Tibial artery (tissue), 4 donors: Measurements from ENCODE around the gene RBM24.

Source experiments
- DNase-seq, 2 donors: peaks; one replicate each; pipeline ENCODE4 v3.0.0-alpha.2; 2019
- H3K27ac ChIP-seq, 2 donors: fragments of 200-600 bp; sonication (generic) in 1 of 2; 1 replicate in 1 of 2; 2 replicates in 1 of 2; pipeline ENCODE4 v1.5.1; 2018 to 2019; ENCODE audit warnings: mild to moderate bottlenecking in 1 of 2
- H3K27me3 ChIP-seq, 2 donors: fragments of 200-600 bp; sonication (generic) in 1 of 2; one replicate each; pipeline versions ENCODE4 v1.5.1 to v1.6.0; 2016 to 2019
- H3K36me3 ChIP-seq, 3 donors: fragments of 200-600 bp; sonication (generic) in 2 of 3; one replicate each; pipeline ENCODE4 v1.5.1; 2016 to 2019; ENCODE audit warnings: mild to moderate bottlenecking in 2 of 3
- H3K4me1 ChIP-seq, 4 donors: fragments of 200-600 bp; sonication (generic) in 2 of 4; 1 replicate in 3 of 4; 2 replicates in 1 of 4; pipeline ENCODE4 v1.5.1; 2016 to 2019
- H3K4me3 ChIP-seq, 2 donors: fragments of 200-600 bp; sonication (generic) in 1 of 2; 1 replicate in 1 of 2; 2 replicates in 1 of 2; pipeline ENCODE4 v1.5.1; 2018 to 2019; ENCODE audit warnings: mild to moderate bottlenecking in 2 of 2
- H3K9me3 ChIP-seq, 3 donors: fragments of 200-600 bp; sonication (generic) in 1 of 3; one replicate each; pipeline ENCODE4 v1.5.1; 2016 to 2019
- intact Hi-C: fragments of 100-400 bp; cut with DNase I; formaldehyde crosslinking; loops from one replicate; pipeline ENCODE4 v1.15.0; 2023; ENCODE audit warnings: low total_unique reads
- TF ChIP-seq, protein P1 (sequence below), 2 experiments: fragments of 200-600 bp in 1 of 2; fragments of 450-650 bp in 1 of 2; IDR thresholded peaks; one replicate each; pipeline ENCODE4 v1.5.1; 2017 to 2019; ENCODE audit warnings: antibody characterized with exemption in 2 of 2, mild to moderate bottlenecking in 1 of 2, moderate library complexity in 1 of 2

The RBM24 gene

DNA sequence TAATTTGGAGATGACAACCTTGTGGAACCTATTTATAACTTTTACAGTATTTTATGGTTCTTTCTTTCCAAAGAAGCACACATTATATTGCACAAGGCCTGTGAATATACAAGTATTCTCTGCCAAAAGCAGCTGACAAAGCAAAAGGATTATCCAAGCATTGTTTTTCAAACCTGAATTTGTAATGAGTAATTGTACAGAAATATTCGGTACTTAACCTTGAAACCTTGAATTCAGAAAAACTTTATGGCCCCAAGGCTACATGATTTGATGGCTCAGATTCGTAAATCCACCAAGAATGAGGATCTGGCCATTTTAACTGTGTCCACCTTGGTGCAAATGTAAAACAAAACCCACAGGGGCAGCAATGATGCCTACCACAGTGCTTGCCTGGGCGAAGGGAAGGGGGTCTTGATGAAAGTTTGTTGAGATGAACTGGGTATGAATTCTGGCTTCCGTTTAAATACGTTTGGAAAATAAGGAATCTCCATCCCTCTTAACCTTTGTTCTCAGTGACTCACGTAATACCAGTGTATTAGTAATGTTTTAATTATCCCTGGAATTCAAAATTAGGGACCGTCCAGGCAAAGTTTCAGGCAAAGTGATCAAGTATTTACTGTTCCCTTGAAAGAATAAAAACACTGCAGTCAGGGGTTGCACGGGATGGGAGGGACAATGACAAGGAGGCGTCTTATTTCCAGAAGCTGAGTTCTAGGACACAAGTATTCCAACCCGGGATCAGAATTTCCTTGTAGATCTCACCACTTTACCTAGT lies 2.7 kb upstream of the RBM24 start:
- peaks cover 0 to 29% (median 2%) of the 10 kb centered on the region in 4 donors for H3K4me1 ChIP-seq
- H3K36me3 ChIP-seq, result no peaks in the 10 kb centered on the region
- TF ChIP-seq, protein P1, sequence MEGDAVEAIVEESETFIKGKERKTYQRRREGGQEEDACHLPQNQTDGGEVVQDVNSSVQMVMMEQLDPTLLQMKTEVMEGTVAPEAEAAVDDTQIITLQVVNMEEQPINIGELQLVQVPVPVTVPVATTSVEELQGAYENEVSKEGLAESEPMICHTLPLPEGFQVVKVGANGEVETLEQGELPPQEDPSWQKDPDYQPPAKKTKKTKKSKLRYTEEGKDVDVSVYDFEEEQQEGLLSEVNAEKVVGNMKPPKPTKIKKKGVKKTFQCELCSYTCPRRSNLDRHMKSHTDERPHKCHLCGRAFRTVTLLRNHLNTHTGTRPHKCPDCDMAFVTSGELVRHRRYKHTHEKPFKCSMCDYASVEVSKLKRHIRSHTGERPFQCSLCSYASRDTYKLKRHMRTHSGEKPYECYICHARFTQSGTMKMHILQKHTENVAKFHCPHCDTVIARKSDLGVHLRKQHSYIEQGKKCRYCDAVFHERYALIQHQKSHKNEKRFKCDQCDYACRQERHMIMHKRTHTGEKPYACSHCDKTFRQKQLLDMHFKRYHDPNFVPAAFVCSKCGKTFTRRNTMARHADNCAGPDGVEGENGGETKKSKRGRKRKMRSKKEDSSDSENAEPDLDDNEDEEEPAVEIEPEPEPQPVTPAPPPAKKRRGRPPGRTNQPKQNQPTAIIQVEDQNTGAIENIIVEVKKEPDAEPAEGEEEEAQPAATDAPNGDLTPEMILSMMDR (IDR thresholded peaks at IDR 0.05), result no peak
- peak overlapping the region; percentile 46 to 92 for H3K27ac ChIP-seq
- no peak for DNase-seq
- H3K9me3 ChIP-seq, result no peaks in the 10 kb centered on the region
- intact Hi-C loops, result no loop called here
- no peak overlapping the region for H3K4me3 ChIP-seq
- no peaks in the 10 kb centered on the region for H3K27me3 ChIP-seq

DNA sequence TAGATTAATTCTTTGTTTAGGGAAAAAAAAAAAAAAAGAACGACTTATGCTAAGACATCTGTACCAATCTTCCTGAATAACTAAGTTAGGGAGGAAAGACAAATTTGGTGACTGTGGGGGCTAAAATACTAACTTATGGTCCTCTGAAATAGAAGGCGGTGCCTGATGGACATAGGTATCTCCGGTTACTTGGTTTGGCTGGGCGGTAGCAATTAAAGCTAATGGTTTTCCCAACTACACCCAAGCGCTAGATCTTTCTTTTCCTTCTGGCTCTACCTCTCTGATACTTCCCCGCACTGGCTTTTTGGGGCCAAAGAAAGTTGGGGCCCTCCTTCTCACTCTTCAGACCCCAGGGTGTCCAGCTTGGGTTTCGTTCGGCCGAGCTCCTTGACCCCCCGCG lies 1.0 kb upstream of the RBM24 start:
- Histone ChIP-seq H3K27me3 (no peaks in the 10 kb centered on the region), H3K4me3 (peak overlapping the region; percentile 82 to 94), H3K27ac (peak overlapping the region; percentile 84 to 92), H3K4me1 (peaks cover 0 to 34% (median 2%) of the 10 kb centered on the region in 4 donors), H3K36me3 (no peaks in the 10 kb centered on the region), H3K9me3 (no peaks in the 10 kb centered on the region)
- TF ChIP-seq, protein P1 (IDR thresholded peaks at IDR 0.05), result no peak
- no peak for DNase-seq
- intact Hi-C loops, result loop anchor here (5.0 kb wide), 2 partner anchors 112 to 302 kb away; partner anchors contain the start of gene CAP2

DNA sequence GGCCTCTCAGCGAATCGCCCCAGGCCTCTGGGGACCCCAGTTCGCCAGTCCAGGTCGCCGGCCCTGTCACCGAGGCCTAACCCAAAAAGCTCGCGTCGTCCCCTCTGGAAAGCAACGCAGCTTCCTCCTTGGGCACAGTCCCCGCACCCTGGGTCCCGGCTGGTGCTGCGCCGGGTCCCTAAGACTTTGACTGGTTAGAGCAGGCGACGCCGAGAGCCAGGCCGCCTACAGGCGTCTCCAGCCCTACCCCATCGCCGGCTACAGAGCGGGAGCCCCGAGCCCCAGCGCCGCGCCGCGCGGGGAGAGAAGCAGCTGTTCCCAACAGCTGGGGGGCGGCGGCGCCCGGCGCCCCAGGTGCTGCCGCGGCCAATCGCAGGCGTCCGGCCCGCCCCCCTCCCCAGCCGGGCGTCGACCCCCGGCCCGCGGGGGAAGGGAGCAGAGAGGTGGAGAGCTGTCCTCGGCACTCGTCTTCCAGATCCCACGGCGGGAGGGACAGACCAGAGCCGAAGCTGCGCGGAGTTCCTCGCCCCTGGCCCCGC lies 540 bp upstream of the RBM24 start:
- no peaks in the 10 kb centered on the region for H3K9me3 ChIP-seq
- DNase-seq, result peak; percentile 51 to 78
- no peaks in the 10 kb centered on the region for H3K27me3 ChIP-seq
- H3K36me3 ChIP-seq, result no peaks in the 10 kb centered on the region
- TF ChIP-seq, protein P1 (IDR thresholded peaks at IDR 0.05), result peak; percentile 9 to 10
- H3K4me1 ChIP-seq, result peaks cover 0 to 39% (median 2%) of the 10 kb centered on the region in 4 donors
- peak overlapping the region; percentile 82 to 94 for H3K4me3 ChIP-seq
- H3K27ac ChIP-seq, result peak overlapping the region; percentile 84 to 92
- intact Hi-C loops, result loop anchor here (5.0 kb wide), 2 partner anchors 112 to 302 kb away; partner anchors contain the start of gene CAP2

DNA sequence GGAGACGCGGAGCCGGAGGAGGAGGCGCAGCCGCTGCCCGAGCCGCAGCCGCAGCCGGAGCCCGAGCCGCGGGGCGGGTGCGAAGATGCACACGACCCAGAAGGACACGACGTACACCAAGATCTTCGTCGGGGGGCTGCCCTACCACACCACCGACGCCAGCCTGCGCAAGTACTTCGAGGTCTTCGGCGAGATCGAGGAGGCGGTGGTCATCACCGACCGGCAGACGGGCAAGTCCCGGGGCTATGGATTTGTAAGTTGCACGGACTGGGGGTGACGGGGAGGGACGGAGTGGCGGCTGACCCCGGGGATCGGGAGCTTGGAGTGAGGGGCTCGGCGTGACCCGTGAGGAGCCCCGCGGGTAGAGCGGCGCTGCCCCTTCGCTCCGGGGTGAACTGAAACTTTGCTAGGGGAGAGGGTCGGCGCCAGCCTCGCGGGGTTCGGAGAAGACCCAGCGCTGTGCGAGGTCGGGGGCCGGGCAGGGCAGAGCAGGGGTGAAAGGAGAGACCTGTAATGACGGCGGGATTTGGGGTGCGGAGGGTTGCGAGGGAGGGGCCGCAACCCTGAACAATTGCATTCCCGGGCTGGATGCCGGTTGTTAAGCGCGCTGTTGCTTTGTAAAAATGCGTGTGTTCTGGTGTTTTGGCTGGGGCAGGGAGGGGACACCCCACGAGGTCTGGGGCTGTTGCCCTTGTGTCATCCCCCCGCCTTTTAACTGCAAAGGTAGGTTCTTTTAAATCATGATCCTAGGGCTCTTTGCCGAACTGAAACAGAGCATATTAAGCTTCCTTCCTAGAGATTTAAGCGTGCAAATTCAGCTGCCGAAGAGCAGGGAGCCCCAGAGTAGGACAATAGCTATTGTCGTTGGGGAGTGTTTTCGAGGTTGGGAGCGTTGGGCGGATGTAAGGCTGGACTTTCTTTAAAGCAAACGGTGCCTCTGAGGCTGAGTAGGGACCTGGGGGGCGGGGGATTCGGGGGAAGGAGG lies 628 bp downstream of the RBM24 start:
- H3K27me3 ChIP-seq, result no peaks in the 10 kb centered on the region

More for the DNA sequence above, 628 bp downstream of the RBM24 start:
- DNase-seq, result peak in 1 of 2 donors; percentile 69
- intact Hi-C loops, result loop anchor here (5.0 kb wide), 2 partner anchors 111 to 301 kb away; partner anchors contain the start of gene CAP2
- Histone ChIP-seq H3K9me3 (no peaks in the 10 kb centered on the region), H3K4me1 (peaks cover 0 to 38% (median 2%) of the 10 kb centered on the region in 4 donors), H3K27ac (peak overlapping the region; percentile 84 to 92), H3K4me3 (peak overlapping the region; percentile 82 to 94), H3K36me3 (no peaks in the 10 kb centered on the region)
- TF ChIP-seq, protein P1 (IDR thresholded peaks at IDR 0.05), result no peak
